Body of pancreas (tissue), 4 donors: Measurements from ENCODE around the gene ACVR1B. TPM values are rescaled to one million over a fixed set of nuclear protein-coding genes. Genes with fewer than 3 reads are reported as not detected.
A peak's percentile ranks its signal among the peaks of the same experiment; 100 is the strongest.

Source experiments
- ATAC-seq: fragments of 150-250 bp; one replicate; pipeline ENCODE4 v1.9.1; 2016
- DNase-seq, 4 donors: peaks; one replicate each; pipeline ENCODE4 v3.0.0-alpha.2; 2019
- H3K27ac ChIP-seq, 4 donors: fragments of 200-600 bp; sonication (generic); 1 replicate in 3 of 4; 2 replicates in 1 of 4; pipeline versions ENCODE4 v1.5.1 to v1.6.1; 2016 to 2019; ENCODE audit warnings: mild to moderate bottlenecking in 1 of 4, mixed read lengths in 1 of 4, moderate library complexity in 1 of 4
- H3K27me3 ChIP-seq, 2 donors: fragments of 200-600 bp; sonication (generic); one replicate each; pipeline ENCODE4 v1.6.0; 2016; ENCODE audit warnings: mild to moderate bottlenecking in 1 of 2
- H3K36me3 ChIP-seq, 2 donors: fragments of 200-600 bp; sonication (generic); replicated peaks in 1 of 2; 2 replicates each; pipeline ENCODE4 v1.5.1; 2016; ENCODE audit warnings: low read depth in 2 of 2; ENCODE audit not compliant: insufficient read depth in 1 of 2
- H3K4me1 ChIP-seq: fragments of 200-600 bp; sonication (generic); one replicate; pipeline ENCODE4 v1.6.0; 2016
- H3K4me3 ChIP-seq, 2 donors: fragments of 200-600 bp; sonication (generic); 1 replicate in 1 of 2; 2 replicates in 1 of 2; pipeline ENCODE4 v1.5.1; 2016 to 2019
- H3K9me3 ChIP-seq, 3 donors: fragments of 200-600 bp; sonication (generic); 1 replicate in 2 of 3; 2 replicates in 1 of 3; pipeline ENCODE4 v1.5.1; 2016
- POLR2A ChIP-seq, 3 donors: fragments of 450-650 bp; IDR thresholded peaks; one replicate each; pipeline ENCODE4 v1.6.1; 2016; ENCODE audit warnings: antibody characterized with exemption in 3 of 3, mild to moderate bottlenecking in 2 of 3
- WGBS, 2 donors: methylation state at CpG; one replicate each; pipeline ENCODE4 v1.1.5; 2017; 5-methylcytosine and 5-hydroxymethylcytosine counted together
- intact Hi-C: fragments of 100-400 bp; cut with DNase I; formaldehyde crosslinking; loops from one replicate; pipeline ENCODE4 v1.15.1; 2023
- total RNA-seq, 2 donors: library from RNA; depleted of rRNA; stranded (reverse); fragments of >200 nt; gene quantifications; one replicate each; pipeline ENCODE4 v1.1.0, GENCODE V29; 2016
- TF ChIP-seq, protein P1 (sequence below), 7 experiments: fragments of 450-650 bp in 4 of 7; fragments of 200-600 bp in 3 of 7; sonication (generic) in 3 of 7; IDR thresholded peaks; one replicate each; pipeline ENCODE4 v1.5.1; 2016 to 2019; ENCODE audit warnings: antibody characterized with exemption in 7 of 7

The ACVR1B gene
- total RNA-seq, 2 donors from 2014 or later = 19.8 to 21.8 TPM

DNA sequence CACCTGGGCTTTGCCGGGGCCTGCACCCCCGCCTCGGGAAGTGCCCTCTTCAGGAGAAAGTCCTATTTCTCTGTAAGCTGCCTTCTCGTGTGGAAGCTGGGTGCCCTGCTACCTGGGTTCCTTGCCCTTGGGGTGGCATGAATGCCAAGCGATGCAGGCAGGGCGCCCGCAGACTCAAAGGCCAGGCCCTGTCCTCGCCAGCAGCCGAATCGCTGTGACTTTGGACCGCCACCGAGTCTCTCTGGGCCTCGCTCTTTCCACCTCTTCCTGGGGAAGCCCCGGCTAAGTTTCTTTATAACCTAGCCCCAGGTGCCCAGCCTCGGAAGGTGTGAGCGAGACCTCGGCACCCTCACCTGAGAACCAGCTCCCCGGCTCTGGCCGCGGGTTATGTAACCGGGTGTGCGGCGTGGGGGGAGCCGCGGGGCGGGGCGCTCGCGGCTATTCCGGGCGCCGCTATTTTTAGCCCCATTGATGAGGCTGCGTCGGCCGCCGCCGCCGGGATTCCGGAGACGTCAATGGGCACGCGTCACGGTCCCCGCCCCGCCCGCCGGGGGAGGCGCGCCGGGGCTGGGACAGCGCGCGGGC, 85.2 kb downstream of the ACVR1B start:
- no peaks in the 10 kb centered on the region for H3K27me3 ChIP-seq
- intact Hi-C loops = no loop called here
- no peaks in the 10 kb centered on the region for H3K9me3 ChIP-seq
- WGBS, 2 donors = 6 to 71% methylated on average over 3 to 32 of the region's 53 CpGs
- ATAC-seq (peak; percentile 69), DNase-seq (peak; percentile 90 to 95 (median 92))
- peak overlapping the region; percentile 80 to 96 (median 90) for H3K27ac ChIP-seq
- peaks cover 47% of the 10 kb centered on the region for H3K4me1 ChIP-seq
- TF ChIP-seq, protein P1, sequence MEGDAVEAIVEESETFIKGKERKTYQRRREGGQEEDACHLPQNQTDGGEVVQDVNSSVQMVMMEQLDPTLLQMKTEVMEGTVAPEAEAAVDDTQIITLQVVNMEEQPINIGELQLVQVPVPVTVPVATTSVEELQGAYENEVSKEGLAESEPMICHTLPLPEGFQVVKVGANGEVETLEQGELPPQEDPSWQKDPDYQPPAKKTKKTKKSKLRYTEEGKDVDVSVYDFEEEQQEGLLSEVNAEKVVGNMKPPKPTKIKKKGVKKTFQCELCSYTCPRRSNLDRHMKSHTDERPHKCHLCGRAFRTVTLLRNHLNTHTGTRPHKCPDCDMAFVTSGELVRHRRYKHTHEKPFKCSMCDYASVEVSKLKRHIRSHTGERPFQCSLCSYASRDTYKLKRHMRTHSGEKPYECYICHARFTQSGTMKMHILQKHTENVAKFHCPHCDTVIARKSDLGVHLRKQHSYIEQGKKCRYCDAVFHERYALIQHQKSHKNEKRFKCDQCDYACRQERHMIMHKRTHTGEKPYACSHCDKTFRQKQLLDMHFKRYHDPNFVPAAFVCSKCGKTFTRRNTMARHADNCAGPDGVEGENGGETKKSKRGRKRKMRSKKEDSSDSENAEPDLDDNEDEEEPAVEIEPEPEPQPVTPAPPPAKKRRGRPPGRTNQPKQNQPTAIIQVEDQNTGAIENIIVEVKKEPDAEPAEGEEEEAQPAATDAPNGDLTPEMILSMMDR (IDR thresholded peaks at IDR 0.05) = no peak
- peak; percentile 66 to 83 (median 83) for TF ChIP-seq POLR2A (IDR thresholded peaks at IDR 0.05)
- H3K36me3 ChIP-seq = no peaks in the 10 kb centered on the region
- no peak overlapping the region for H3K4me3 ChIP-seq

DNA sequence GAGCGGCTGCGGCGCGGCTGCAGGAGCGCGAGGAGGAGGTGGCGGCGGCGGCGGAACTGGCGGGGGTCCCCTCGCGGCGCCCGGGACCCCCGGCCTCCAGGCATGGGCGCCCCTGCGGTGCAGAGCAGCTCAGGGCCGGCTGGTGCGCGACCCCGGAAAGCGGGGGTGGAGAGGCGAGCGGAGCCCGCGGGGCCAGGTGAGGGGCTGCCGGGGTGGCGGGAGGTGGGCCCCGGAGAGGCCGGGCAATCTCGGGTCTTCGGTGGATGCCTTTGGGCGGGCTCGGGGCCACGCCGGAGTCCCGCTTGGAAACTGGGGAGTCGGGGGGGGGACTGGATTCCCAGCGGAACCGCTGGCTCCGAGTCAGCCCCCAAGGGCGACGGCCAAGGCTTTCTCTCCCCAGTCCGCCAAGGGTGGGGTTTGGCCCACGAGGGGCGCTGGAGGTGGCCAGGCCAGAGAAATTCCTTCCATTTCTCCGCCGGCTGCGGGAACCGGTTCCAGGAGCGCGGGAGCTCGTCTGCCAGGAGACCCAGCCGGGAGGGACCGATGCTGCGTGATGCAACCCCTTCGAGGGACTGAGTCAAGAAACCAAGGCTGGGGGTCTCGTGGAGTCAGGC, 85.9 kb downstream of the ACVR1B start:
- H3K27ac ChIP-seq = peak overlapping the region; percentile 80 to 92 (median 88)
- H3K27me3 ChIP-seq = no peaks in the 10 kb centered on the region
- WGBS, 2 donors = 1 to 8% methylated on average over 2 to 43 of the region's 59 CpGs
- peak overlapping the region in 1 of 2 donors; percentile 57 for H3K4me3 ChIP-seq
- H3K36me3 ChIP-seq = no peaks in the 10 kb centered on the region
- peak; percentile 60 to 75 (median 65) for DNase-seq
- intact Hi-C loops = no loop called here
- no peaks in the 10 kb centered on the region for H3K9me3 ChIP-seq
- peaks cover 43% of the 10 kb centered on the region for H3K4me1 ChIP-seq
- ATAC-seq = peak; percentile 7
- TF ChIP-seq POLR2A (IDR thresholded peaks at IDR 0.05) = peak in 2 of 3 donors; percentile 29 to 34
- TF ChIP-seq, protein P1 (IDR thresholded peaks at IDR 0.05) = peak in 2 of 7 experiments; percentile 16 to 23

DNA sequence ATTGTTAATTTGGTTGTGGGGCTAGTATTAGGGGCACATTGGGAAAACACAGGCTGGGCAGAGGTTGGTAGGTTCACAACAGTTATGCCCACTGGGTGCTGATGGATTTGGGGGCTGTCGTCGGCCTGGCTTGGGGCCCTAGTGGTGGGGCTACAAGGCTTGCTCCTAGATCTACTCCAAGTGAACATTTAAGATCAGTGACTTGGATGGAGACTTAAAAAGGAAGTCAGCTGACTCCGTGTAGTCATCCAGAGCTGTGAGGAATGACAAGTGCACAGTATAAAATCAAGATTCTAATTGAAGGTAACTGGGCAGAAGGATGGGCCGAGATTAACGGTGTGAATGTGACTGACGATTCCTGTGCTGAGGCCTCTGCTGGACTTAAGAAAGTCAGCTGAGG, 86.9 kb downstream of the ACVR1B start:
- H3K27me3 ChIP-seq = no peaks in the 10 kb centered on the region
- H3K4me3 ChIP-seq = no peak overlapping the region
- H3K27ac ChIP-seq = peak overlapping the region; percentile 2 to 92 (median 88)
- WGBS, 2 donors = 67 to 73% methylated on average over 6 of the region's 6 CpGs
- DNase-seq (no peak), ATAC-seq (no peak)
- intact Hi-C loops = no loop called here
- H3K9me3 ChIP-seq = no peaks in the 10 kb centered on the region
- TF ChIP-seq, protein P1 (IDR thresholded peaks at IDR 0.05) = no peak
- TF ChIP-seq POLR2A (IDR thresholded peaks at IDR 0.05) = no peak
- peaks cover 44% of the 10 kb centered on the region for H3K4me1 ChIP-seq
- no peaks in the 10 kb centered on the region for H3K36me3 ChIP-seq

DNA sequence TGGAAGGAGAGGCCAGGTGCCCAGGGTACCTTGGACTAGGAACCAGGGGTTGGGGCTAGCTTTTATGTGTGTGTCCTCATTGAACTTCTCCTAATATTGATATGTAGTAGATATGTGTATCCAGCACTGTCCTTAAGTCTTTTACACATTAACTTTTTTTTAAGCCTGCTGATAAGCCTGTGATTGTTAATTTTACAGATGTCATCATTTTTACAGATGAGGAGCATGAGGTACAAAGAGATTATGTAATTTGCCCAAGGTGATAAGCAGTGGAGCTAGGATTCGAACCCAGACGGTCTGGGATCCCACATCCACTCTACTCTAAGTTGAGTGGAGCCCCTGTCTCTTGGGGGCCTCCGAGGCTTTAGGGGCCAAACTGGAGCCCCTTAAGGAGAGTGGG, 89.5 kb downstream of the ACVR1B start:
- no peaks in the 10 kb centered on the region for H3K9me3 ChIP-seq
- no peaks in the 10 kb centered on the region for H3K27me3 ChIP-seq
- no peak for ATAC-seq
- peak overlapping the region; percentile 26 to 93 (median 44) for H3K27ac ChIP-seq
- peaks cover 62% of the 10 kb centered on the region for H3K4me1 ChIP-seq
- TF ChIP-seq POLR2A (IDR thresholded peaks at IDR 0.05) = no peak
- TF ChIP-seq, protein P1 (IDR thresholded peaks at IDR 0.05) = no peak
- WGBS, 2 donors = 58 to 59% methylated on average over 3 of the region's 3 CpGs
- no peaks in the 10 kb centered on the region for H3K36me3 ChIP-seq
- DNase-seq = no peak
- H3K4me3 ChIP-seq = no peak overlapping the region
- intact Hi-C loops = no loop called here
